ENCODE measurements around the gene MSL1.
"Not testable (repeated sequence)": the region's sequence is repeated elsewhere in the genome, so short reads cannot be mapped to it uniquely, and the experiment has no call there.

MSL1 gene

DNA sequence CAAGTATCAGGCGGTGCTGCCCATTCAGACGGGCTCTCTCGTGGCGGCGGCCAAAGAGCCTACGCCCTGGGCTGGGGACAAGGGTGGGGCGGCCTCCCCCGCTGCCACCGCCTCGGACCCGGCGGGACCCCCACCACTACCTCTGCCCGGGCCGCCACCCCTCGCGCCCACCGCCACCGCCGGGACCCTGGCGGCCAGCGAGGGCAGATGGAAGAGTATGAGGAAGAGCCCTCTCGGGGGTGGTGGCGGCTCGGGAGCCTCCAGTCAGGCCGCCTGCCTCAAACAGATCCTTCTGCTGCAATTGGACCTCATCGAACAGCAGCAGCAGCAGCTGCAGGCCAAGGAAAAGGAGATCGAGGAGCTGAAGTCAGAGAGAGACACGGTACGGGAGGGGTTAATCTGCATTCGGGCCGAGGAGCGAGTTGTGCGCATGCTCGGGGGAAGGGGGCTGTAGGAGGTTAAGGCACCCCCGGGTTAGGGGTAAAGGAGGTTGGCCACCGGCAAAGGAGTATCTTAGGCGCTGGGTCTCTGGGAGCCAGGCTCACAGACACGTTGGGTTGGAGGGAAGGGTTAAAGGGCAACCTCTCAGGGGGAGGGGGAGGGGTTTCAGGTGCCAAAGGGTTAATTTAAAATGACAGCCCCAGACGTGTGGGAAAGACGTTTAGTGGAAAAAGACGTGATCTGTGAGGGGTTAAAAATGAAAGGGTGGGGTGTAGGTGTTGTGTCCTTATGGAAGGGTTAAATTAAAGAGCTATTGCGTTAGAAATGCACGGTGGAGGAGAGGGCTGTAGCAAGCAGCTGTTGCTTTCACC is 1.4 kb downstream of the MSL1 start:
- H3K27ac ChIP-seq: peak overlapping the region; percentile 79
- DNase-seq (ENCODE audit: low read depth, low spot score): no peak

DNA sequence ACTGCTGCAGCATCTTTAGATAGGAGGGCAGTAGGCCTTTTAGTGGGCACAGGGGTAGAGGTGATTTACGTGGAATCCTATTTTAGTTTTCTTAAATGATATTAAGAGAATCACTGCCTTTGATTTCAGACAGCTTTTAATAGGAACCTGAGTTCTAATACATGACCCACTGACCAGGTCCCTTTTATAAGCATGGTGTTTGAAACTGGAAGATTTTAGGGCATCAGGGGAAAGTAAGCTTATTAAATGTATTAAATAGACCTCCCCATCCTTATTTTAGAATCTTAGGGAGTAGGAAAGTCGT is 2.0 kb downstream of the MSL1 start:
- DNase-seq (ENCODE audit: low read depth, low spot score): no peak
- peak overlapping the region; percentile 79 for H3K27ac ChIP-seq

DNA sequence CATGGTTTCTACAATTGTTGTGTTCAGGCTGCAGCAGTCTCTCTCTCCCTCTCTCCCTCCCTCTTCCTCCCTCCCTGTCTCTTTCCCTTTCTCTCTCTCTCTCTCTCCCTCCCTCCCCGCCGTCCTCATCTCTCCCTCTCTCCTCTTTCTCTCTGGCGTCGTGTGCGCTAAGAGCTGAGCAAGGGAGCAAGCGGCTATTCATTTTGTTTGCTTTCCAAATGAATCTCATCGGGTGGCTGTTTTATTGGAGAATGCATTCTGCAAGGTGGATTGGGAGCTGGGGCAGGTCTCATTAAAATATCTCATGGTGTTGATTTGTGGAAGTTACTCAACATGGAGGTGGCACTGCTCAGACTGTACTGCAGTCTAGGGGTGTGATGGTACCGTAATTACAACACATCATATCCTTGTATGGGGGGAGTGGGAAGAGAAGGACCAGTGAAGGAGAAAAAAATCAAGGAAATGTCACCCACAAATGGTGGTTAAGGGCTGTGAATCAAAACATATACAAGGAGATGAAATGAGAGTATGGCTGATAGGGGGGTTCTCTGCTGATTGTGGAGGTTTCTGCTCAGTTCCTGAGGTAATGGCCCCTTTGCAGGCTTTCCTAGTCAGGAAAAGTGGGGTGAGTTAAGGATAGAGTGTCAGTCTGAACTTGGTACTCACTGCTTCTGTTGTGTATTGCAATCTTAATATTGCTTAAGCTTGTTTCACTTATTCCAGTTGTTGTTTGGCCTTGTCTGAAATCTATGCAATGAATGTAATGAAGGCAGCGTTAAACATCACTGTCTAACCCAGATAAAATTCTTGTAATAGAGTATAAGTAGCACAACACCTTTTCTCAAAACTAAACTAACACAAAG is 2.7 kb downstream of the MSL1 start:
- no peak for DNase-seq (ENCODE audit: low read depth, low spot score)
- peak overlapping the region; percentile 79 for H3K27ac ChIP-seq

DNA sequence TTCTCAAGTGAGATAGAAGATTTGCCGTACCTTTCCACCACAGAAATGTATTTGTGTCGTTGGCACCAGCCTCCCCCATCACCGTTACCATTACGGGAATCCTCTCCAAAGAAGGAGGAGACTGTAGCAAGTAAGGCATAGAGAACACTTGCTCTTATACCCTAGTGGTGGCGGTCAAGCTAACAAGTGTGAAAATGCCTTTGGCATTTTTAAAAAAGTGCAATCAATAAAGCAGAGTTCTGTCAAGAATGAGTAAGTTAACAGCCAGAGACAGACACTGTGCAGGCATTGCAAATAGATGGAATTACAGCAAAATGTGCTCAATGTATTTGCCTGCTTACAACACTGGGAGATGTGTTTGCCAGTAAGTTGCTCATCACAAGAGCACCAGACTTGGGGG is 7.7 kb downstream of the MSL1 start:
- DNase-seq (ENCODE audit: low read depth, low spot score): no peak
- no peak overlapping the region for H3K27ac ChIP-seq

DNA sequence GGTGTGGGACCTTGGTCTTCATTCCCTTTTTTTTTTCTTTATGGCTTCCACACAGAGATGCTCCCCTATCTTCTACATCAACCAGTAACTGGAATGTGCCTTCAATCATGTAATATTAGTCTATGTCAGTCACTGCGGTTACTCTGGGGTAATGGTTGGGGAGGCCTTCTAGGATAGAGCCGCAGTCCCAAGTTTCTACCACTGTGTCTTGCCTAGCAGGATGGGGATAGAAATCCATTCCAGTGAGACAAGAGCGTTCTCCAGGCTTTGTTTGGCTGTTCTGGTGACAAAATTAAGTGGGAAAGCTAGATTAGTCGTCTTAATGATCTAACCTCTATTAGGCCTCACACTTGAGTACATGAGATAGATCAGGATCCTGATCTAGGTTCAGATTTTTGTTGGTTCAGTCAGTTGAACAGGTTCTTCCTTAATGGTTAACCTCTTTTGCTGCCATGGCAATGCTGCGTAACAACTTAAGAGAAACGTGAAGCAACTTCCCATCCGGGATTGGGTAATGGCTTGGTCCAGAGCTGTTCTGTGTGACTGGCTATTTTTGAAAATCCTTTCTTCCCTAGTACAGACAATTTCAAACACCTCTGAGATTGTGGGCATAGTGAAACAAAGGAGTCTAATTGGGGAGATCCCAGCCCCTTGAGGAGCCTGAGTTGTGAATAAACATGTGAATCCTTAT is 8.7 kb downstream of the MSL1 start:
- no peak for DNase-seq (ENCODE audit: low read depth, low spot score)
- H3K27ac ChIP-seq: no peak overlapping the region

GRCh38 chr17:40134184-40134583 is 12.4 kb downstream of the MSL1 start:
- no peak overlapping the region for H3K27ac ChIP-seq
- no peak for DNase-seq (ENCODE audit: low read depth, low spot score)

DNA sequence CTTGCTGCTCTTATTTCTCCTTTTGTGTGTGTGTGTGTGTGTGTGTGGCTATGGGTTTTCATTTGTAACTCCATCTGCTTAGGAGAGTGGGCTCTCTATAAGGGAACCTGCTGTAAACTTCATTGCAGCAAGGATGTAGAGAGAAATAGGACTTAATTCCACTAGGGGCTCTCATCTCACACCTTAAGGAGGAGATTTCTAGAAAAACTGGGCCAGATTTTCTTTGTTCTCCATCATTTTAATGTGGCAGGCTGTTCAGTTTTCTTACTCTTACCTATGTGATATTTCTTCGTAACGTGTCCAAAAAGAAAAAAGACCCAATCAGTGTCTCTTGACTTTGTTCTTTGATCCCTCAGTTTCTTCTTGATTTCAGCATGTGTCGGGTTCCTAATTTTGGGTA is 14.0 kb downstream of the MSL1 start:
- no peak overlapping the region for H3K27ac ChIP-seq
- DNase-seq (ENCODE audit: low read depth, low spot score): no peak

- peak overlapping the region; percentile 89 for H3K27ac ChIP-seq
- DNase-seq (ENCODE audit: low read depth, low spot score): no peak
These were observed 17.8 kb downstream of the MSL1 start for GRCh38 chr17:40139566-40140058.

DNA sequence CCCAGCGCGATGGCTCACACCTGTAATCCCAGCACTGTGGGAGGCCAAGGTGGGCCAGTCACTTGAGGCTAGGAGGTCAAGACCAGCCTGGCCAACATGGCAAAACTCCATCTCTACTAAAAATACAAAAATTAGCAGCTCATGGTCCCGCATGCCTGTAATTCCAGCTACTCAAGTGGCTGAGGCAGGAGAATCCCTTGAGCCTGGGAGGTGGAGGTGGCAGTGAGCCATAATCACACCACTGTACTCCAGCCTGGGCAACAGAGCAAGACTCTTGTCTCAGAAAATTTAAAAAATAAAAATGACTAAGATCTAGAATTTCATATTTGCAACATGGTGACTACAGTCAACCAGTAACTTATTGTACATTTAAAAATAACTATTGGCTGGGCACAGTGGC is 21.4 kb downstream of the MSL1 start:
- DNase-seq (ENCODE audit: low read depth, low spot score); H3K27ac ChIP-seq: not testable (repeated sequence)

GRCh38 chr17:40145476-40145875 is 23.7 kb downstream of the MSL1 start:
- DNase-seq (ENCODE audit: low read depth, low spot score): no peak
- no peak overlapping the region for H3K27ac ChIP-seq

GRCh38 chr17:40148527-40148926 is 26.8 kb downstream of the MSL1 start:
- no peak for DNase-seq (ENCODE audit: low read depth, low spot score)
- no peak overlapping the region for H3K27ac ChIP-seq

GRCh38 chr17:40150276-40150675 is 28.5 kb downstream of the MSL1 start:
- no peak for DNase-seq (ENCODE audit: low read depth, low spot score)
- H3K27ac ChIP-seq: no peak overlapping the region

- H3K27ac ChIP-seq: no peak overlapping the region
- DNase-seq (ENCODE audit: low read depth, low spot score): no peak
These were observed 29.7 kb downstream of the MSL1 start for GRCh38 chr17:40151414-40151963.

DNA sequence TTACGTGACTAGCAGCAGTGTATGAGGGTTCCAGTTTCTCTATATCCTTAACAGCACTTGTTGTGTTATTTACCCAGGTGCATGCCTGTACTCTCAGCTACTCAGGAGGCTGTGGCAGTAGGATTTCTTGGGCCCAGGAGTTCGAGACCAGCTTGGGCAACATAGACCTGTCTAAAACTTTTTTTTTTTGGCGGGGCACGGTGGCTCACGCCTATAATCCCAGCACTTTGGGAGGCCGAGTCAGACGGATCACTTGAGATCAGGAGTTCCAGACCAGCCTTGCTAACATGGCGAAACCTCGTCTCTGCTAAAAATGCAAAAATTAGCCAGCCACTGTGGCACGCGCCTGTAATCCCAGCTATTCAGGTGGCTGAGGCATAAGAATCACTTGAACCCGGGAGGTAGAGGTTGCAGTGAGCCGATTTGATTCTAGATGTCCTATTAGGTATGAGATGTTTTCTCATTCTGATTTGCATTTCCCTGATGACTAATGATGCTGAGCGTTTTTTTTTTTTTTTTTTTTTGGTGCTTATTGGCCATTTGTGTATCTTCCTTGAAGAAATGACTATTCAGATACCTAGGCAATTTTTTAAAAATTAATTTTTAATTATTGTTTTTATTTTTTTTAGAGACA is 31.9 kb downstream of the MSL1 start:
- no peak for DNase-seq (ENCODE audit: low read depth, low spot score)

GRCh38 chr17:40157973-40158372 is 36.2 kb downstream of the MSL1 start:
- no peak for DNase-seq (ENCODE audit: low read depth, low spot score)

More for the DNA sequence above, 31.9 kb downstream of the MSL1 start:
- H3K27ac ChIP-seq: no peak overlapping the region

DNA sequence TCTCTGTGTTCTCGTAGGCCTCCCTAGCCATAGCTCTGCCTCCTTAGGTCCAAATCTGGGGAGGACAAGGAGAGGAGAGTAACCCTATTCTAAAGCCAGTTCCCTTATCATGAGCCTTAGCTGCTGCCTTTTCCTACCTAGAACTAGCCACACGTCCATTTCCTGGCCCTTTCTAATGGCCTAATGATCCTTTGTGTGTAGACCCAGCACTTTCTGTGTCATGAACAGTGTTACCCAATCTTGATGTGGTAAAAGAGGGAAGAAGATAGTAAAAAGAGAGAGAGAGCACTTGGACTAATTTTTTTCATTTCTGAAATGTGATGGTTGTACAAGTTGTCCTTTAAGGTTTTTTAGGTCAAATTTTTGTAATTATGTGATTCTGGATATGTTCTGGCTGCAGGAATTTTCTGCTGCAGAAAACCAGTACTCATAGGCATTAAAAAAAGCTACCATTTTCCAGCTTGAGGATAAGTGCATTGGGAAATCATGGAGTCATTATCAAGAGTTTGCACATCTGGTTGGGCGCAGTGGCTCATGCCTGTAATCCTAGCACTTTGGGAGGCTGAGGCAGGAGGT is 36.8 kb downstream of the MSL1 start:
- no peak overlapping the region for H3K27ac ChIP-seq
- DNase-seq (ENCODE audit: low read depth, low spot score): no peak

More at GRCh38 chr17:40157973-40158372, 36.2 kb downstream of the MSL1 start:
- no peak overlapping the region for H3K27ac ChIP-seq

- H3K27ac ChIP-seq: no peak overlapping the region
- DNase-seq (ENCODE audit: low read depth, low spot score): no peak
These were observed 37.7 kb downstream of the MSL1 start for GRCh38 chr17:40159456-40159855.

DNA sequence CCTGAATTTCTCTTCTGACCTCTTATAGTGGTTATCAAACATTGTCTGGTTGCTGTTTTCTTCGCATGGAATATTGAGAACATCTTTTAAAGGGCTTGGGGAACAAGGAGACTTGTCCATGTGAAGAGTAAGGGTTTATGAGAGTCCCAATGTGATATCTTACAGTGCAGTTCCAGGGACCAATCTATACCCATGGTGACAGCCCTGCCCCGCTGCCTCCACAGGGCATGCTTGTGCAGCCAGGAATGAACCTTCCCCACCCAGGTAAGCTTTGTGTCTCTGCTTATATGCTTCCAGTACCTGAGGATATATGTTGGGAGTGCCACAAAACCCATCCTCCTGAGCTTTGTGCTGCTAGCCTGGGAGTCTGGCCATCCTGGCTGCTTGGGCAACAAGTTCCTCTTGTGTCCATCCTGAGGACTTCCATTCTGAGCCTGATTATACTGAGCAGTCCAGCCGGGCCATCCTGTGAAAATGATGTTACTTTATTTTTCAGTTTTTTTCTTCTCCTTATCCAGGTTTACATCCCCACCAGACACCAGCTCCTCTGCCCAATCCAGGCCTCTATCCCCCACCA is 46.0 kb downstream of the MSL1 start:
- peak overlapping the region; percentile 4 for H3K27ac ChIP-seq
- no peak for DNase-seq (ENCODE audit: low read depth, low spot score)

- no peak for DNase-seq (ENCODE audit: low read depth, low spot score)
- H3K27ac ChIP-seq: peak overlapping the region; percentile 4
These were observed 46.6 kb downstream of the MSL1 start for GRCh38 chr17:40168262-40168832.

All from epithelial cell of prostate (primary cell).